ENCODE data around the gene USP32.

The USP32 gene

DNA sequence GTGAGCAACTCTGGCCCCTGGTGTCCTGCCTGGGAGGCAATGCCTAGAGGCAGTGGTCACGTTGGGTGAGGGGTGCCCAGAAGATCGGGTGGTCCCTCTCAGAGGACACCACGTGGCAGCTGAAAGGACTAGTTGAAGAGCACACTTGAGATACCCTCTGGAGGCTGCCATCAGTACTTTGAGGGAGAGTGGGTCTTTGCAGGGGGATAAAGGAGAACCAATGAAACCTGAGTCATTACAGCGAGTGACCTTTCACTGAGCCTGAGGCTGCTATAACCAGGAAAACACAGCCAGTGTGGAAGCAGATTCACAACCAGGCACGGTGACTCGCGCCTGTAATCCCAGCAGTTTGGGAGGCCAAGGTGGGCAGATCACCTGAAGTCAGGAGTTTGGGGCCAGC lies 223.3 kb downstream of the USP32 start:
- no peak for DNase-seq

DNA sequence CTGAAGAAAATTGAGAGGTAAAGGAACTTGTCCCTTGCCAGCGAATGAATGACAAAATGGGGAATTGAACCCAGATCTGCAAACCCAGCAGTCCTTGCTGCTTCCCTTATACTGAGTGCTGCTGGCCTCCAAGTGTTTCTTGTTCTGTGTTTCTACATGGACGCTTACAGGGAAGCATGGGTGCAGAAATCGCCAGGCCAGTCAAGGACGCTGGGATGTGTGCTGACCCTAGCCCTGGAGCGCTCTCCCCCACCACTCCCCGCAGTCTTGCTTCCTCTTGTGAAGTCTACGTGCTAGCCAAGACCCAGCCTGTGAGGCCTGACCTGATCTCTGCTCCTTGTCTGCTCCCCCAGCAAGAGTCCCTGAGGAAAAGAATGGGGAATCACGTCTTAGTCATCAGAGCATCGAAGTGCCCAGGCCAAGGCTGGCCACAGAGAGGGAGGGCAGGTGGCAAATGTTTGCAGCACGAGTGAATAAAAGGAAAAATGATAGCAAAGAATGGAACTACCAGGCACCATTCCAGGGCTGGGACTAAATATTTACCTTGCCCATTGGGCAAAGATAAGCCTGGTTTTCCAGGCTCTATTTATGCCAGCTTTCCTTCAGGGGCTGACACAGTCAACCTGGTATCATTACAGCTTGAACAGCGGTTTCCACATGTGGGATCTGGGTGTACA lies 224.7 kb downstream of the USP32 start:
- DNase-seq: no peak

DNA sequence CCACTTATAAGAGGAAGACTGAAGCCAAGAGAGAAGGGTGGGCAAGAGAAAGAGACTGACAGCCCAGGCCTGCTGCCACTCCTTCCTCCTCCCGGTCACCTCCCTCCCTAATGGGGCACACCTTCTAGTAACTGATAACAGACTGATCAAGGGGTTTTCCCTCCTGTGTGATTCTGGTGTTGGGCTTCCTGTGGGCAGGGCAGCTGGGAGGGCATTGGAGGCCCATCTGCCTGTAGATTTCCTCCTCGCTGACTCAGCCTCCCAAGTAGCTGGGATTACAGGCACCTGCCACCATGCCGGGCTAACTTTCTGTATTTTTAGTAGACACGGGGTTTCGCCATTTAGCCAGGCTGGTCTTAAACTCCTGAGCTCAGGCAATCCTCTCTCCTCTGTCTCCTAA lies 226.0 kb downstream of the USP32 start:
- peak; percentile 52 for DNase-seq

DNA sequence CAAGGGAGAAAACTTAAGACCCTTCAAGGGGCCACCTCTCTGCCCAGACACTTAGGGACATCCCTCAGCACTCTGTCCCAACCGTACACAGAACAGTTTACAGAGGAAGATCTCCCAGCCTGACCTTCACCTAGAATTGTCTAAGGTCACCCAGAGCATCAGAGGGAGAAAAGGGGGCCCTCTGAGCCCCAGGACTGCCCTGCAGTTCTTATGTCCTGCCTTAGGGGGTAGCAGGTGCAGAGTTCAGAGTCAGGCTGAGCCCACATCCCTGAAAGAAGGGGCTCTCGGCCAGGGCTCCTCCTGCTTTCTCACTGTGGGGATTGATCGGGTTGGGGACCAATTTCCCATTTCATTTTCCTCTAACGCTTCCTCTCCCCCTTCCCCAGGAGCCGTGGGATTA lies 226.7 kb downstream of the USP32 start:
- no peak for DNase-seq

DNA sequence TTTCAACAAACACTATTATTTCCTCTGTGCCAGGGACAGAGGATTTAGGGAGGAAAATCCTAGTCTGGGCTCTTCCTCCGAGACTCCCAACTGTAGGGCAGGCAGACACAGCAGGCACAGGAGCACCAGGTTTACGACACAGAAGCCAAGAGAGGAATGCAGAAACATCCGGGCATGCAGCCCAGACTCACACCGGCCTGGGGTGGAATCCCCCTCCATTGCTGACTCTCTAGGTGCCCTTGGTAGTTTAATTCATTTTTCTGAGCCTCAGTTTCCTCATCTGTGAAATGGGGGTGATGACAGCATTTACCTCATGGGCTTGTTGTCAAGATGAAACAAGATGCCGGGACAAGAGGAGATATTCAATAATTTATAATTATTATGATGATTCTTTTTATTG lies 227.2 kb downstream of the USP32 start:
- DNase-seq: no peak

DNA sequence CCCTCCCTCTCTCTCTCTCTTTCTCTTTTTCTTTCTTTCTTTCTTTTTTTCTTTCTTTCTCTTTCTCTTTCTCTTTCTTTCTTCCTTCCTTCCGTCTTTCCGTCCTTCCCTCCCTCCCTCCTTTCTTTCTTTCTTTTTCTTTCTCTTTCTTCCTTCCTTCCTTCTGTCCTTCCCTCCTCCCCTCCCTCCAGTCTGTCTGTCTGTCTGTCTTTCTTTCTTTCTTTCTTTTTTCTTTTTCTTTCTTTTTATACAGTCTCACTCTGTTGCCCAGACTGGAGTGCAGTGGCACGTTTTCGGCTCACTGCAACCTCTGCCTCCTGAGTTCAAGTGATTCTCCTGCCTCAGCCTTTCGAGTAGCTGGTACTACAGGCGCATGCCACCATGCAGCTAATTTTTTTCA lies 227.8 kb downstream of the USP32 start:
- DNase-seq: no peak

DNA sequence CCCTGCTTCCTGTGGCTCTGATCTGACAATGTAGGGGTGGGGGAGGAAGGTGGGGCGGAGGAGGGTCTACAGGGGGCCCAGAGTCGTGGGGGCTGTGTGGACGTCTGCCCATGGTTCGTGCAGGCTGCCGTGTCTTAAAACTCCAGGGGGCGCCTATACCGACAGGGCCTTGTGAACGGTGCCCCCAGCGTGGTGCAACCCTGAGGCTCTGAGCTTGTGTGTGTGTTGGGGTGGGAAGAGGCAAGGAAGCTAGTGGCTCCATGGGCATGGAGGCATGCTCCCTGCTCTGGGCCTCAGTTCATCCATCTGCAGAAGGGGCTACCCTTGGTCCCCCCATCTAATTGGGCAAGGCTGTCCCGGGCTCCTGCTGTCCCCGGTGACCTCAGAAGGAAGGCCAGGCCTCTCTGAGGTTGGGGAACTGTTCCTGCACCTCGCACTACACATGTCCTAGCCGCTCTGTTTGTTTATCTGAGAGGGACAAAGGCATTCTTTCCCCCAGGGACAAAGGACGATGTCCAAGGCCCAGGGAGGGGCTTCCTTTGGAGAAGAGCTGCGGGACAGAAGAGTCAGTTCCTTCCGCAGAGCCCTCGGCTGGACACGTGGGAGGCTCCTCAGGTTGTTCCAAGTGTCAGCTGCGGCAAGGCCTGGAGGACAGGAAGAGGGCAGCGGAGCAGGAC lies 228.7 kb downstream of the USP32 start:
- no peak for DNase-seq

DNA sequence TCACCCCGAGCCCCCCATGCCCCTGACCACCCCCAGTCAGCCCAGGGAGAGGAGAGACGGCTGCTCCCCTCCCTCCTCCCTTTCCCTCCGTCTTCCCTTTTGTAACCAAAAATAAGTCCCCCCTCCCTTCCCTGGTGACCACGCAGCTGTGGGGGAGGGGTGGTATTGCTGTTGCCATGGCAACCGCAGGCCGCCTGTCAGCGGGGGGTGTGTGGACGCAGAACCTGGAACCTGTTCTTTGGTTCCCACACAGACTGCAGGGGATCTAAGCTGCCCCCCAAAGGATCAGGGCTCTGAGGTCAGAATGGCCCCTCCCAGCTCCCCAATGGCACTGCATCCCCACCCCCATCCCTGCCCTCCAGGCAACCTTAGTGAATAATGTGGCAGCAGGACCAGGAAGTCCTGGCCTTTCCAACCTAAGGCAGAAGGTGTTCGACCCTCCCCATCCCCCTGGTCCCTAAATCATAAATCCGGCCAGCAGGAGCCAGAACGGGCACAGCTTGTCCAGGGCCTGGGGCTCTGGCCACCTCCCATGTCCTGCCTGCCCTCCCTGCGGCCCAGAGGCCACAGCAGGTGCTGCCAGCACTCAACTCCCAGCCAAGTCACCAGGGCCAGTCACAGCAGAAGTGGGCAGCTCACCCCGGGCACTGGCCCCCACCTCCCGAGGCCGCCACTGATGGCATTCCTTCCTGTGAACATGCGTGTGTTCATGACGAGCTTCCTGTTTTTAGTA lies 230.2 kb downstream of the USP32 start:
- no peak for DNase-seq

DNA sequence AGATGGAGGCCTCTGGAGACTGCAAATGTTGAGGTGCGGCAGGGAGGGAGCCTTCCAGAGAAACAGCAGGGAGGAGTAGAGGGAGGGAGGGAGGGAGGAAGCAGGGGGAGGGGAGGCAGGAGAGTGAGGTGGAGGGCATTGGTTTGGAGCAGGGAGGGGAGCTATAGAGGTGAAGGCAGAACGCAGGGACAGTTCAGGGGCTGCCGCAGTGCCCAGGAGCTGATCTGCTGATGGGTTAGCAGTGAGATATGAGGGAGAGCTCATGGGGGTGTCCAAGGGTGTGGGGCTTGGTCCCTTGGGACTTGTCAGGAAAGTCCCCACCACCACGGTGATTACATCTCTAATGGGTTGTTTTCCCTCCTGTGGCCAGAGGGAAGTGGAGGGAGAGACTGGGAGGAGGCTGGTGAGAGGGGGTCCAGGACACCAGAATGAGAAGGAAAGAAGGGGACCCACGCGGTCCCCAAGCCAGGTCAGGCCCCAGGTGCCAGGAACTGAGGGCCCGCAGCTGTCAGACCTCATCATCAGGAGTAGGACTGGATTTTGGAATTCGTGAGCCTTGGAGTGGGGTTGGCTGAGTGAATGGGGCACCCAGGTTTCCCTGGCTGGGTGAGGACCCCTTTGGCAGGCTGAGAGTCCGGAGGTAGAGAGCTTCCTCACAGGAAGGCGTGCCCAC lies 231.0 kb downstream of the USP32 start:
- no peak for DNase-seq

DNA sequence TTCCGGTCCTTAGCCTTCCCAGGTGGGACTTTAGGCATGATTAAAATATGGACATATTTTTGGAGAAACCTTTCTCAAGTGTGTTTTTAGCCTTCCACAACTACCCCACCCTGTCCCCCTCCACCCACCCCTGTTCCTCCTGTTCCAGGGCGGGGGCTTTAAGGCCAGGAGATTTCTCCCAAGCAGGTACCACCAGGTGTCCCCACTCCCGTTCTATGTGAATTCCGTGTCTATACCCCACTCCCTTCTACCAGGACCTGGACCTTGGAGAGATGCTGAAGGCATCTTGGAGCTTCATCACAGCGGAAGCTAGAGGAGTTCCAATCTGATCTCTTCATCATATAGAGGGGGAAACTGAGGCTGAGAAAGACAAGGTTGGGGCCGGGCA lies 232.5 kb downstream of the USP32 start:
- DNase-seq: no peak

DNA sequence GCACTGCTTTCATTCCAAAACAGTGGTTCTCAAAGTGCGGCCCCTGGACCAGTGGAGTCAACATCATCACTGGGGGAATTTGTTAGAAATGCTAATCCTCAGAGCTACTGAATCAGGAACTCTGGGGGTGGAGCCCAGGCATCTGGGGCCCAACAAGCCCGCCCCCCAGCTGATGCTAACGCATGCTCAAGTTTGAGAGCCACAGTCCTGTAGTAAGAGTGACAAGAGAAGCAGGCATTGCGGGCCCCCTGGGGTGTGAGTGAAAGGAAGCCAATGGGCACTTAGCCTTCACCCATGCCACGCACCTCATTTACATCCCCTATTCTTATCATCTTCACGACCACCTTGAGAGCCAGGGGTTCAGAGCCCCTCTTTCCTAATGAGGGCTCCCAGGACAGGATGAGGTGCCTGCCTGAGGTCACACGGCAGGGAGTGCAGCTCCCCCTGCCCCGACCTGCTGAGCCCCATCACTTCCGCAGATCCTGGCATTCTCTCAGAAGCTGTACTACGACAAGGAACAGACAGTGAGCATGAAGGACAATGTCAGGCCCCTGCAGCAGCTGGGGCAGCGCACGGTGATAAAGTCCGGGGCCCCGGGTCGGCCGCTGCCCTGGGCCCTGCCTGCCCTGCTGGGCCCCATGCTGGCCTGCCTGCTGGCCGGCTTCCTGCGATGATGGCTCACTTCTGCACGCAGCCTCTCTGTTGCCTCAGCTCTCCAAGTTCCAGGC lies 233.0 kb downstream of the USP32 start:
- no peak for DNase-seq

DNA sequence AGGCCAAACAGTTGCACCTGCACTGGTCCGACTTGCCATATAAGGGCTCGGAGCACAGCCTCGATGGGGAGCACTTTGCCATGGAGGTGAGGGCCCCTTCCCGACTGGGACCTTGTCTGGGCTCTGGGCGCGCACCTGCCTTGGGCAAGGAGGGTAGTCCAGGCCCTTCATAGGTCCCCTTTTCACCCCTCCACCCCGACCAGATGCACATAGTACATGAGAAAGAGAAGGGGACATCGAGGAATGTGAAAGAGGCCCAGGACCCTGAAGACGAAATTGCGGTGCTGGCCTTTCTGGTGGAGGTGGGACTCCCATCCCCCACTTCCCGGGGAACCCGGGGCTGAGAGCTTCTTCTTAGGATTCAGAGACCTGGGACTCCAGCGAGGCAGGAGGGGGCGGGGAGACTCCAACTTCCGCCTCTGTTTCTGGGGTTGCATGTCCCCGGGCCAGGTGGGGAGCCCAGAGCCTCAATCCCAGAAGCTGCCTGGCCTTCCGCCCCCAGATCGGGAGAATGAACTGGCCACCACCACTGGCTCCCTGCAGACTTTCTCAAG lies 234.4 kb downstream of the USP32 start:
- DNase-seq: no peak

DNA sequence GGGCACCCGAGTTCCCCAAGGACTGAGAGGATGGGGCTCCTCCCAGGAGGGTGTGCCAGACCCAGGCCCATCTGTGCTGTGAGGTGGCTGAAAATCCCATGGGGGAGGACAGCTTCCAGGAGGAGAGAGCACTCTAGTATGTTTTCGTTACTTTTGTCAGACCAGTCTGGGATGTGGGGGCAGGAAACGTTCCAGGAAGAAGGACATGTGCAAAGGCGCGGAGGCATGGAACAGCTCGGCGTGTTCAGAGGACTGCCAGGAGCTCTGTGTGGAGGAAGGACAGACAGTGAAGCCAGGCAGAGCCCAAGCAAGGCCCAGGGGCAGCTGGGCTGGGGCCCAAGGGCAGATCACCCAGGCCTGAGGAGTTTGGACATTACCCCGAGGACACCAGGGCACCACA lies 235.2 kb downstream of the USP32 start:
- DNase-seq: no peak

DNA sequence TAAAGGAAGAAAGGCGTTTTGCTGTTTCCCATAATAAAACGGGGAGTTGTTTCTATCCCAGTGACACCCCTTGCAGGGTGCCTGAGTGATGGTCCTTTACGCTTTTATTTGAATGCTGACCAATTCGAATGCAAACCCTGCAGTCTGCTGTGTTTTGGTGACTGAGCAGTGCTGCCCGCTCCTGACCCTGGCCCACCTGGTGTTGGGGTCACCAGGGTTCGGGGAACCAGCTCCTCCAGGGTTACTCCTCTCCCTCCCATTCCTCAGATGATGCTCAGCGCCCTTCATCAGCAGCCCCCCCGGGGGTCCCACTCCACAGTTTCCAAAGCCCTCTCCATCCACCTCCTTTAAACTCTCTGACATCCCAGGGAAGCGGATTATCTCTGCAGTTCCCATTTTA lies 236.1 kb downstream of the USP32 start:
- DNase-seq: no peak

DNA sequence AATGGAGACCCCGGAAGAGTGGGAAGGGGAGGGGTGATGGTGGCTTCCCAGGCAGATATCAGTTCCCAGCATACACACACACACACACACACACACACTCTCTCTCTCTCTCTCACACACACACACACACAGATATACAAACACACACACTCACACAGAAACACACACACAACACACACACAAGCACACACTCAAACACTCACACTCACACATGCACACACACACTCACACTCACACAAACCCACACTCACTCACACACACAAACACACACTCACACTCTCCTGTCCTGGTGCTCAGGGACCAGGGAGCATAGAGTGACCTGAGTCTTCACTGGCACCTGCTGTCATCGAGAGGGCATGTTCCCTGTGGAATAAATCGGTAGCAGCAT lies 236.5 kb downstream of the USP32 start:
- DNase-seq: no peak

DNA sequence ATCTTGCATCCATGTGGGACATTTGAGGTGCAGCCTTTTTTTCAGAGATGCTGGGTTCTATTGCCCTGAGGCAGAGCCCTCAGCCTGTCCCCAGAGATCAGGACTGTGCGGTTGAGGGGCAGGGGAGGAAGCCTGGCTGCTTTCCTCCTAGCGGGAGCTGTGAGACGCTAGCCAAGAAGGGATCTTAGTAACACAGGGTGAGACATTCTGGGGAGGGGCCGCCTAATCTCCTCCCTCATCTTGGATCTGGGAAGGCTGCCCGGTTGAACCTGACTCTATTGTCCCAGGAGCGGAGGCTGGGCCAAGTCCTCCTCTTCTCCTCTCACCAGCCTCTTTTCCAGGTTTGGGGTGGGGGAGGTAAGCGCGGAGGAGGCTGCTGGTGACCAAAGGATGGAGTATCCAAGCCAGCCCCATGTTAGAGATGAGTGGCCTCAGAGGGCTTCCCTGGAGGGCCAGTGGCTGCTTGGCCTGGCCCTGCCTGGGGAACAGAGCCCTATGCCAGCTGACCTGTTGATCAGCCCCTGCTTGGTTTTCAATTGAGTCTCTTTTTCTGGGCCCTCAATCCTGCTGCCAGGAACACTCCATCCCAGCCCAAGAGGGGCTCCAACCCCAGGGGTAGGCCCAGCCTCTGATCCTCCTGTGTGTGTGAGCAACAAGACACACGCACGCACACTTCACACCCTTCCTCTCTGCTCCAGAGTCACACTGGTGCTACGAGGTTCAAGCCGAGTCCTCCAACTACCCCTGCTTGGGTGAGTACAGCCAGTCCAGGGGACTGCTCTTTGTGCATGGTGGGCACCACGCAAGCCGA lies 237.1 kb downstream of the USP32 start:
- DNase-seq: no peak

DNA sequence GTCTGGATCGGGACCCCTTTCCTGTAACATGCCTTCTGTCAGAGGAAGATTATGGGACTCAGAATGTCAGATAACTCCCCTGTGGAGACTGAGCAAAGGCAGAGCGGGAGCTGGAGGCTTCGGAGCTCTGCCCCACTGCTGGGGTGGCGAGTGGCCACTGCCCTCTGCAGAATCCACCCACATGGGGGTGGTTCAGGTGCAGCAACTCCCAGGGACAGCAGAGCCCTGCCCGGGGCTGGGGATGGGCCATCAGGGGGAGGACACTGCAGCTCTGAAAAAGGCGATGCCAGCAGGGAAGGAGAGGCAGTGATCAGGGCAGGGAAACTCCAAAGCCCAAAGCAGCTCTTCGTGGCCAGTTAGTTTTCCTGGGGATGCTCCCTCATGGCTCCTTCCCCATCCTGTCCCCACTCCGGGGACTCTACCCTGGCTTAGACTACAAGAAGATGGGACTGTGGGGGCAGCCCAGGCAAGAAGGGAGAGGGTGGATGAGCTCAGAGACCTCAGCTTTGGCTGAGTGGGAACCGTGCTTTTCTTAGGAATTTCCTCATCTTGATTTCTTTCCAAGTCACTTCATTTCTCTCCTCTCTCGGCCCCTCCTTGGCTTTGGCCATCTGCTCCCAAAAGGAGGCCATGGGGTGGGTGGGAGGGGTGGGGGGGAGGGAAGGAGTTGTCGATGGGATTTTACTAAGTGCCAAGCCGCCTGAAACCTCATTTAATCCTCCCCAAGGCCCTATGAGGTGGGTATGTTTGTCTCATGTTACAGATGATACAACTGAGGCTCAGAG lies 238.1 kb downstream of the USP32 start:
- no peak for DNase-seq

DNA sequence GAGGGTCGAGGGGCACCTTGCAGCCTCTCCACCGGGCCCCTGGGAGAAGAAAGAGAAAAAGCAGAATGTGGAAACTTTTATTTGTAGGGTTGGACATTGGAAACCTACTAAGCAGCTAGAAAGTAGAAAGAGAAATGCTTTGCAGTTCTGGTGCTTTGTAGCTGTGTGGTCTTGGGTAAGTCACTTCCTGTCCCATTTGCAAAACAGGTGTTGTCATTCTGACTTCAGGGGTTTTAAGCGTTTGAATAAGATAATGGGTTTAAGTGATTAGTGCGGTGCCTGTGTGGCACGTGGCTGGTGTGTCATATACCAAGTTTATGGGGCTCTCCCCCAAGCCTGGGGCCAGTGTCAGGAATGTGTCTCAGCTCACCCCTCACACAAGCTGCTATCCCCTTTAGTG lies 240.6 kb downstream of the USP32 start:
- peak; percentile 26 for DNase-seq

DNA sequence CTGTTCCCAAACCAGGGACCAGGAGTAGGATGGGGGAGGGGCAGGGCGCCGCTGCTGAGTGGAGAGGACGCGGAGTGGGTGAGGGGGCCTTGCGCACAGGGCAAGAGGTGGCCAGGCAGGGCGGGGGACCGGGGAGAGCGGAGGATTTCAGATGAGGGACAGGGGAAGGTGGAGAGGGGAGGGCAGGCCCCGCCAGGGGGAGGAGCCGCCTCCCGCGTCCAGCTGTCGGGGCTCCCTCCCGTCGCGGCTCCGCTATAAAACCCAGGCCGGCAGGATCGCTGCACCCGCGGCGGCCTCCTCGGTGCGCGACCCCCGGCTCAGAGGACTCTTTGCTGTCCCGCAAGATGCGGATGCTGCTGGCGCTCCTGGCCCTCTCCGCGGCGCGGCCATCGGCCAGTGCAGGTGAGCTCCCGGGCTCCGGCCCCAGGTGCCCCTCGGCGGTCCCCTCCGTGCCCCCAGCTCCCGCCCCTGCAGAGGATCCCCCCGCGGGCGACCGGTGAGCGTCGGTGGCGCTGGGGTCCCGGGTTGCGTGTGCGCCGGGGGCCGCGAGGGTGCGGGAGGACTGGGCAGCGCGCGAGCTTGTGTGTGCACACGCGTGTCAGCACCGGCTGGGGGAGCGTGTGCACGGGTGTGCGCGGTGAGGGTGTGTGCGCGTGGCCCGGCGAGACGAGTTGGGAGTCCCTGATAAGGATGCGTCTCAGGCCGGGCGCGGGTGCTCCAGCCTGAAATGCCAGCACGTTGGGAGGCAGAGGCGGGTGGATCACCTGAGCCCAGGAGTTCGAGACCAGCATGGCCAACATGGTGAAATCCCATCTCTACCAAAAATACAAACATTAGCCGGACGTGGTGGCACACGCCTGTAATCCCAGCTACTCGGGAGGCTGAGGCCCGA lies 242.0 kb downstream of the USP32 start, which contains the start of gene CA4:
Gene CA4 (plus strand): TSS at position 283 of the 892 bp plus-strand sequence. CDS start 62 bp downstream, at position 345.
- DNase-seq: no peak

DNA sequence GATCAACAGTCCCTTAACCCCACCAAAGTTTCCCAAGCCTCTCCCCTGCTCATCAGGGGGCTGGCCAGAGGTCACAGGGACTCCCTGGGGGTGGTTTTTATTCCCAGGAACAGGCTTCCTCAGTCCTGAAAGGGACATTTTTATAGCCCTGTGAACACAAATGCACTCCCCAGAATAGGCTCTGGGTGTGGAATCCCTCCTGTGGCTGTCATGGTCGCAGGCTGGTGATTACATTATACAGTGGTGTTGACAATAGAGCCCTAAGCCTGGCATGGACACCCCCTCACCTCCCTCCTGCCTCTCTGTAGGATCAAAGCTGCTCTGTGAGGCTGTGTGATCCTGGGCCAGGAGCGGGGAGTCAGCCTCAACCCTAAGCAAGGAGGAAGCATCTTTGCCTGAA lies 243.6 kb downstream of the USP32 start:
- no peak for DNase-seq
